Endothelial cell of umbilical vein (primary cell): ENCODE measurements around the gene LRRC34.

Experiments used
- FOS ChIP-seq: IDR thresholded peaks from 2 replicates; pipeline ENCODE4 v1.6.1; 2011; ENCODE audit warnings: mild to moderate bottlenecking, low read length, moderate library complexity, borderline replicate concordance; ENCODE audit not compliant: insufficient read depth
- POLR2A ChIP-seq: IDR thresholded peaks from 2 replicates; pipeline ENCODE4 v1.6.1; 2012; ENCODE audit warnings: low read depth, mild to moderate bottlenecking, control low read depth, low read length
- TF ChIP-seq, protein P1 (sequence below), 2 donors: IDR thresholded peaks; 1 replicate in 1 of 2; 2 replicates in 1 of 2; pipeline ENCODE4 v1.5.1; 2011; ENCODE audit warnings: low read length in 2 of 2, mild to moderate bottlenecking in 2 of 2, moderate library complexity in 2 of 2, control low read depth in 1 of 2, inconsistent platforms in 1 of 2, low read depth in 1 of 2; ENCODE audit not compliant: insufficient read depth in 1 of 2; ENCODE audit errors: extremely low read depth in 1 of 2
- TF ChIP-seq, protein P2 (sequence below): IDR thresholded peaks from 2 replicates; pipeline ENCODE4 v1.6.1; 2011; ENCODE audit not compliant: insufficient read depth, insufficient read length

DNA sequence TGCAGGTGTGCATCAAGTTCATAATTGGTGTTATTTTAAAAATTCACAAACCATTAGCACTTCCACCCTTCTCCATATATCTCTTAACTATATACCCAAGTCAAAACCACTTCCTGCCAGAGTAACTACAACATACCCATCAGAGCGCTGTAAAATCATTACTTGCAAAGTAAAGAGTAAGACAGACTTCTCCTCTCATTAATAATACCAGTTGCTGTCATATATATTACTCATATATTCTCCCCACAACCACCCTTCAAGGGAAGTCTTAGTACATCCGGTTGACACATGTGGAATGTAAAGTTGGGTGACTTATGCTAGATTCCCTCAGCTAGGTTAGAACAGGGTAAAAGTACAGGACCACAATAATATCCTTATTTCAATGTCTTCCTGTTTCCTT is 53.4 kb downstream of the LRRC34 start:
- TF ChIP-seq, protein P1, sequence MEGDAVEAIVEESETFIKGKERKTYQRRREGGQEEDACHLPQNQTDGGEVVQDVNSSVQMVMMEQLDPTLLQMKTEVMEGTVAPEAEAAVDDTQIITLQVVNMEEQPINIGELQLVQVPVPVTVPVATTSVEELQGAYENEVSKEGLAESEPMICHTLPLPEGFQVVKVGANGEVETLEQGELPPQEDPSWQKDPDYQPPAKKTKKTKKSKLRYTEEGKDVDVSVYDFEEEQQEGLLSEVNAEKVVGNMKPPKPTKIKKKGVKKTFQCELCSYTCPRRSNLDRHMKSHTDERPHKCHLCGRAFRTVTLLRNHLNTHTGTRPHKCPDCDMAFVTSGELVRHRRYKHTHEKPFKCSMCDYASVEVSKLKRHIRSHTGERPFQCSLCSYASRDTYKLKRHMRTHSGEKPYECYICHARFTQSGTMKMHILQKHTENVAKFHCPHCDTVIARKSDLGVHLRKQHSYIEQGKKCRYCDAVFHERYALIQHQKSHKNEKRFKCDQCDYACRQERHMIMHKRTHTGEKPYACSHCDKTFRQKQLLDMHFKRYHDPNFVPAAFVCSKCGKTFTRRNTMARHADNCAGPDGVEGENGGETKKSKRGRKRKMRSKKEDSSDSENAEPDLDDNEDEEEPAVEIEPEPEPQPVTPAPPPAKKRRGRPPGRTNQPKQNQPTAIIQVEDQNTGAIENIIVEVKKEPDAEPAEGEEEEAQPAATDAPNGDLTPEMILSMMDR (IDR thresholded peaks at IDR 0.05; ENCODE audit: extremely low read depth in 1 of 2, insufficient read depth in 1 of 2, low read depth in 1 of 2, low read length in 2 of 2) = no peak
- TF ChIP-seq FOS = peak; percentile 62
- TF ChIP-seq, protein P2, sequence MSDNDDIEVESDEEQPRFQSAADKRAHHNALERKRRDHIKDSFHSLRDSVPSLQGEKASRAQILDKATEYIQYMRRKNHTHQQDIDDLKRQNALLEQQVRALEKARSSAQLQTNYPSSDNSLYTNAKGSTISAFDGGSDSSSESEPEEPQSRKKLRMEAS = no peak
- no peak for TF ChIP-seq POLR2A
